ENCODE measurements around the gene IGSF3. TPM values are rescaled to one million over a fixed set of nuclear protein-coding genes. Genes with fewer than 3 reads are reported as not detected.

Gene IGSF3
- total RNA-seq = 0.34 and 0.45 TPM in 2 replicates

GRCh38 chr1:116667575-116668105, at the start of gene IGSF3:
TSS of gene IGSF3 (minus strand) at chr1:116667733. CDS start at chr1:116666326, 1,407 bp downstream.

GRCh38 chr1:116570358-116571214, 96.9 kb downstream of the IGSF3 start, which contains the start of gene CD58:
TSS of gene CD58 (minus strand) at chr1:116571026. CDS start at chr1:116570972, 54 bp downstream.

Other genes starting within 250 kb of the IGSF3 start
- gene CD58, start 96.7 kb downstream of the IGSF3 start, total RNA-seq = 7.0 and 8.9 TPM in 2 replicates
- gene CD2, start 86.7 kb upstream of the IGSF3 start, total RNA-seq = not detected in 2 replicates
- gene PTGFRN, start 242.2 kb upstream of the IGSF3 start, total RNA-seq = 7.0 and 10.4 TPM in 2 replicates

All from bronchus fibroblast of lung (primary cell).